HG03565 (cell line): ENCODE measurements around the gene PMS1.
A peak's percentile ranks its signal among the peaks of the same experiment; 100 is the strongest.
"Not testable (repeated sequence)": the region's sequence is repeated elsewhere in the genome, so short reads cannot be mapped to it uniquely, and the experiment has no call there.

Experiments used
- ATAC-seq: cut with Tn5 transposase; IDR thresholded peaks from one replicate; pipeline ENCODE4 v1.9.1; 2021; ENCODE audit warnings: mild to moderate bottlenecking, moderate library complexity; ENCODE audit not compliant: unreplicated experiment

Gene PMS1

DNA sequence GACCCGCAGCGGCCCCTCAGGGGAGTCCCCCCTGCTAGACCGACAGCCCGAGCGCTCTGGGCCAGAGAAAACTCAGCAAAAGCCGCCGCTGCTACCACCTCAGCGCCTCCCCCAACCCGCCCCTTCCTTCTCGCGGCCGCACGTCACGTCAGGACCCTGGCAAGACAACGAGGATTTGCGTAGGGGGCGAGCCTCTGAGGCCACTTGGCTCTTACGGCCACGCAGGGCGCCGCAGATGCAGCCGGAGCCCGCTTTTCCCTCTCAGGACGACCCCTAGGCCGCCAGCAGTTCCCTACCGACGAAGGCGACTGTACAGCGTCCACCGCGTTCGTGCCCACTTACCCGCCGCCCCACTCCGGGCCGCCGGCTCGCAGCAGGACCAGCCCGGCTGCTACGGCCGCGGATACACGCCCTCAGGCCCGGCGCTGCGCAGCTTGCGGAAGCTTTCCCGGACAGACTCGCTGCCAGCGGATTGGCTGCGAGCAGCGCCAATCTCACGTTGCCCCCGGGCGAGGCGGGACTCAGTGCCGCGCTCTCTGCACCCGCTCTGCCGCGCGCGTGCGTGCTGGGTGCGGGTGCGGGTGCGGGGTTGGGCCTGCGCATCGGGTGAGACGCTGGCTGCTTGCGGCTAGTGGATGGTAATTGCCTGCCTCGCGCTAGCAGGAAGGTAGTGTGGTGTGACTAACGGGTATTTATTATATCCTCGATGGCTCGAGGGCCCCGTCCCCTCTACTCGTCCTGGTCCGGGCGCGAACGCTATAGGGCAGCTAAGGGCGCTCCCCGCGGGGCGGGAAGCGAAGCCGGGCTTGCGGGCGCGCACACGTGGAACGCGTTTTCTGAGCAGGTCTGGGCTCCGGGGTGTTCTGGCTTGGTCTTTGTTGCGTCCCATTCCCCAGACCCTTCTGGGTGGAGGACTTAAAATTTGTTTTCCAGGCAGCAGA, at the start of gene PMS1, which contains the start of gene ORMDL1:
TSS of gene PMS1 (plus strand) at position 524 of the 941 bp plus-strand sequence. CDS start 7,360 bp downstream, outside the sequence.
TSS of gene ORMDL1 (minus strand) at position 413 of the 941 bp plus-strand sequence. CDS start 1,744 bp downstream, outside the sequence.
- ATAC-seq, result peak; percentile 93

- ATAC-seq, result no peak
Measured at GRCh38 chr2:189751080-189751658, 33.1 kb upstream of the PMS1 start.

- no peak for ATAC-seq
Measured at GRCh38 chr2:189756311-189756952, 27.8 kb upstream of the PMS1 start.

DNA sequence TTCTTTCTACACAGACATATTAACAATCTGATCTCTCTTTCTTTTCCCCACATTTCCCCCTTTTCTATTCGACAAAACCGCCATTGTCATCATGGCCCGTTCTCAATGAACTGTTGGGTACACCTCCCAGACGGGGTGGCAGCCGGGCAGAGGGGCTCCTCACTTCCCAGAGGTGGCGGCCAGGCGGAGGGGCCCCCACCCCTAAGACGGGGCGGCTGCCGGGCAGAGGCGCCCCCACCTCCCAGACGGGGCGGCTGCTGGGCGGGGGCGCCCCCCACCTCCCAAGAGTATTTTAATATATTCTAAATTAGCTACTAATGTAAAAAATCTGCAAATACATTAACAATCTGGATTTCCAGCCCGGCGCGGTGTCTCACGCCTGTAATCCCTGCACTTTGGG, 24.1 kb upstream of the PMS1 start:
- ATAC-seq, result not testable (repeated sequence)

- no peak for ATAC-seq
Measured at GRCh38 chr2:189762229-189762550, 22.1 kb upstream of the PMS1 start.

DNA sequence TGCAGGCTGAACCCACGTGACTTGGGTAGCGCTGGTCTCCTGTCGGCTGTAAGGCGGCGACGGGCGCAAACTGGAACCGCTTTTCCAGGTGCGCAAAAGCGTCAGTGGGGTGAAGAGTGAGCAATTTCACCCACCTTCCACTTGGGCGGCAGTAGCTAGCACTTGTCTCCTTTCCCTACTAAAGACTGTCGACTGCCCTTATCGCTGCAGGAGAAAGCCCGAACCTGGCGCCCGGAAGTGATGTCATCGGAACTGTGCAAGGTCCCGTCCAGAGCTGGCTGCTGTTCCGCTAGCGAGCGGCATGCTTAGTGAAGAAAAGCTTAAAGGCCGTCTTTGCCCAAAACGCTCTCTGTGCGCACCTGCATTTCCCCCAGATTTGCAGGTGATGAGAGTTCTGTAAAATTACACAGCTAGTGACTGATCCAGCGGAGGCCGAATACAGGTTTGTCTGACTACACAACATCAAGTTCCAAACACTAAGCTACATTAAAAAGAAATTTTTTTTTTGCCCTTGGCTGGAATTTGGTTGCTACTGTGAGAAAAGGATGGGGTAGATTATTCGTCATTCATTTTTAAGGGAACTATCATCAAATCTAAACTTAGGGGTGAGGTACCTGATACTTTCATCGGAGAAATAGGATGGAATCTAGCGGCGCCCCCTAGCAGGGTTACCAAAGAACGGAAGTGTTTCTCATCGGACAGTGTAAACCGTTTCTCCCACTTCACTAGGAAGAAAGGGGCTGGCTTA, 21.5 kb upstream of the PMS1 start, which contains the start of gene OSGEPL1:
TSS of gene OSGEPL1 (minus strand) at position 242 of the 748 bp plus-strand sequence. CDS start 1,152 bp downstream, outside the sequence.
- peak; percentile 96 for ATAC-seq

DNA sequence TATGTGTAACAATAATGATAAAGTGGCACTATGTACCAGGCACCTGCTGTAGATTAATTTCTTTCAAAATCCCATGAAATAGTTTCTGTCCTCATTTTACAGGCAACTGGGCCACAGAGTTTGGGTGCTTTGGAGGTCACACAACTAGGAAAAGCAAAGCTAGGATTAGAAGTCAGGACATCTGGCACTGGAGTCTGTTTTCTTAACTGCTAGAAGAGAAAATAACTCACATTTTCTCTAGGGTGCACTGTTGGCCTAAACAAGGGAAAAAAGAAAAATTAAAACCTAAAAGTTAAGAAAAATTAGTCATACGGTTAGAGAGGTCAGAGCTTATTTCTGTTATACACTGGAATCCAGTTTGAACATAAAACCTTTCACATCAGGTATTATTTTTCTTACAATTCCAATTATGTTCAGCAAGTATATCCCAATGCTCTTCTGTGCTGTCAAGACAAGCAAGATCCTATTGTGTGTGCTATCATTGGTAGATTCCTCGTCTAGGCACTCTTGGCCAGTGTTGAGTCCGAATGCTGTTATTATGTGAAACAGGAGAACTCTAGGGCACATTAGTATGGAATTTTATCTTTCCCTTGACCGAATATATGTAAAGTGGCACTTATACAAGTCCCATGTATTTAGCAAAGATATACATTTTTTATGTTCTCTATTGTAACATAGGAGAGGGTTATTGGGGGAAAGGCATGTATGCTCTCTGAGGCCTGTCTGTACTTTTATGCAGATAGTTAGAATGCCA, 20.2 kb upstream of the PMS1 start:
- ATAC-seq, result no peak

GRCh38 chr2:189770590-189771322, 13.5 kb upstream of the PMS1 start:
- no peak for ATAC-seq

- ATAC-seq, result no peak
Measured at GRCh38 chr2:189772212-189772611, 12.0 kb upstream of the PMS1 start.

DNA sequence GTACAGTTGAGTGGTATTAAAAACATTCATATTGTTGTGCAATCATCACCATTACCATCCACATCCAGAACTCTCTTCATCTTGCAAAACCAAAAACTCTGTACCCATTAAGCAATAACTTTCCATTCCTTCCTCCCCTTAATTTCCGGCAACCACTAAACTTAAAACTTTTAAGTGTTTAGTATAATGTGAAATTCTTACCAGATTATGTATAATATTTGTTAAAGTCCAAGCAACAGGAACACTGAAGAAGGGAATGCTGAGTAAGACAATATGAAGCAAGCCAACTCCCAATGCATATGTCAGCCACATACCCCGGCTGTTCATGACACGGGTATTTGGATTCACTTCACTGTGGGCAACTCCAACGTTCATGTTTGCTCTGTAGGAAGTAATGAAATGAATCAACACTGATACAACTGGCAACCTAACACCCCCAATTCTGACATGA, 2.0 kb upstream of the PMS1 start:
- ATAC-seq, result no peak

GRCh38 chr2:189783451-189783926, 761 bp upstream of the PMS1 start:
- ATAC-seq, result peak; percentile 11

DNA sequence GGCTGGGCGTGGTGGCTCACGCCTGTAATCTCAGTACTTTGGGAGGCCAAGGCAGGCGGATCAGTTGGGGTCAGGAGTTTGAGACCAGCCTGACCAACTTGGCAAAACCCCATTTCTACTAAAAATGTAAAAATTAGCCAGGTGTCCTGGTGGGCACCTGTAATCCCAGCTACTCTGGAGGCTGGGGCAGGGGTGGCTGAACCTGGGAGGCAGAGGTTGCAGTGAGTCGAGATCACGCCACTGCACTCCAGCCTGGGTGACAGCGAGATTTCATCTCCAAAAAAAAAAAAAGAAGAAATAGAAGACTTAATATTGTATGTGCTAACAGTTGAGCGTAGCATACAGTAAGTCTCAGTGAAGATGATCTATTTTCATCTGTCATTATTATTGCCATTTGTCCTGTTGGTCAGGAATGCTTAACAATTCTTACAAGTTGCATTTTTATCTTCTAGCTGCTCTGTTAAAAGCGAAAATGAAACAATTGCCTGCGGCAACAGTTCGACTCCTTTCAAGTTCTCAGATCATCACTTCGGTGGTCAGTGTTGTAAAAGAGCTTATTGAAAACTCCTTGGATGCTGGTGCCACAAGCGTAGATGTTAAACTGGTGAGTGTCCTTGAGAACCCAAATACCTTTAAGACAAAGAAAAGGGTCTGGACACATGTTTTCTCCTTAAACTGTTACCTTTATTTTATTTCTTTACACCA, 7.2 kb downstream of the PMS1 start:
- ATAC-seq, result no peak

DNA sequence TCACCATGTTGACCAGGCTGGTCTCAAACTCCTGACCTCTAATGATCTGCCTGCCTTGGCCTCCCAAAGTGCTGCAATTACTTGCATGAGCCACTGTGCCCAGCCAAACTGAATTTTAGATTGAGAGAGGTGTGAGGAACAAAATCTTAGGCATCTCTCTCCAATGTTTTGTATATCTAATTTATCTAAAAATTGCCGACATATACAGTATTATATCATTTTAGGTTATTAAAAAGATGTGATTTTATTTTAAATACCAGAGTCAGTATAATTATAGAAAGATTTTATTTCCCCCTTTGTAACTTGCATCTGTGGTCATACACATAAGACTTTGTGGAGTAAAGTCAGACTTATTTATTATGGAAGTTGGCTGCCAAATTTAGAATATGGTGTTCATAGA, 10.1 kb downstream of the PMS1 start:
- ATAC-seq, result no peak

DNA sequence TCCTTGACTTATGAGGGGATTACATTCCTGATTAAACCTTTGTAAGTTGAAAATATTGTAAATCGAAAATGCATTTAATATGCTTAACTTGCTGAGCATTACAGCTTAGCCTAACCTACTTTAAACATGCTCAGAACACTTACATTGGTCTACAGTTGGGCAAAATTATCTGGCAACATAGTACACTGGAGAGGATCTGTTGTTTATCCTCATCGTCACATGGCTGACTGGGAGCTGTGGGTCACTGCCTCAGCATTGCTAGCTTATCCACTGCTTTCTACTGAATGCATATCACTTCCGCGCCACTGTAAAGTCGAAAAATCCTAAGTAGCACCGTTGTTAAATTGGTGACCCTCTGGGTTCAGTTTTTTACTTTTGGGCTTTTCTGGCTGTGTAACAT, 13.7 kb downstream of the PMS1 start:
- no peak for ATAC-seq

DNA sequence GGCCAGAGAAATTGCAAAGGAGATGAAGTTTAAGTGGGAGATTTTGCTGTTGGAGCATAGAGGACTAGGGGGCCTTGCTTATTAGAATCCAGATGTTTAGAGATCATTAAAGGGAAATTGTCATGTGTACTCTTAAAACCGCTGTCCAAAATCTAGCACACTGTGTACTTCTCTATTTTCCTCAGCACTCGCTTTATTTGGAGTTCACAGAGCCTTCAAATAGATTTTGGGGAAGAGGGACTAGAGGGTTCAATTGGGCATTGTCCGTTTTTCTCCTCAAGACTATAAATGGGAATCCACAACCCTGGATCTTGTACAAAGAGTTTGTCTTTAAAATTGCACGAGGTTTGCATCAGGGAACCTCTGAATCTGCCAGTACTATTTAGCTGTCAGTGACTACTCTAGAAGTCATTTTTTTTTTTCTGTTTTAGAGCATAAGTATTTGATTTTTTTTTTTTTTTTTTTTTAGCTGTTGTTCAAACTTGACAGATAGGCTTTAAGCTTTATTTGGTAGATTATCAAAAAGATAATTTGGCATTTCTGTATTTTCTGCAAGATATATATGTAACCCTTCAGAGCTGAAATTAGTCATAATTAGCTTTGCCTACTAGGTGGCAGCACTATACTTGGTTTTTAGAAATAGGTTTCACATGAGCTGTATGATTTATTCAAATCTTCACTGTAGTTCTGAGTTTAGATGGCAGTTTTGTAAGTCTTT, 14.2 kb downstream of the PMS1 start:
- peak; percentile 69 for ATAC-seq

GRCh38 chr2:189799030-189799331, 14.7 kb downstream of the PMS1 start:
- no peak for ATAC-seq

DNA sequence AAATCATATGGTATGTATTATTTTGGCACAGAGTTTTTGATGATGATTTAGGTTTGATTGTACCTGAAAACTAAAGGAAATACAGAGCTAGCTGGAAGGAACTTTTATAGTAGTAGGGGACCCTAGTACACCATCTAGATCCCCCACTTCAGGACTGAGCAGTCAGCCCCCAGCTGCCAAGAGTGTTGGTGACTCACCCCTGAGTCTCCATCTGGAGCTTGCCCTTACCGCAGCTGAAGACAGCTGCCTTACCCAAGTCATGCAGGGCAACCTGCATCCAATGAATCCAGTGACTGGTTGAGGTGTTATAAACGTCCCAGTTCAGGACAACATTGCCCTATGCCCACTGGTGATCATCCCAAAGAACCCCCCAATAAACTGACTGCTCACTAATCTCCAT, 15.3 kb downstream of the PMS1 start:
- ATAC-seq, result no peak

GRCh38 chr2:189802396-189802912, 18.2 kb downstream of the PMS1 start:
- no peak for ATAC-seq
